SU-DHL-6 (cell line): ENCODE data around the gene AXIN1.

Source experiments
- H2AFZ ChIP-seq: fragments of 200-600 bp; sonication (generic); 2 replicates; pipeline ENCODE4 v1.6.1; 2014; ENCODE audit warnings: low read depth, mild to moderate bottlenecking, moderate library complexity, mixed read lengths, antibody characterized with exemption, low read length; ENCODE audit not compliant: severe bottlenecking
- H3F3A ChIP-seq: fragments of 200-600 bp; shearing (Covaris generic); 2 replicates; pipeline ENCODE4 v1.6.0; 2016; ENCODE audit warnings: antibody characterized with exemption, mild to moderate bottlenecking; ENCODE audit not compliant: insufficient read depth
- H3K27ac ChIP-seq: fragments of 200-600 bp; sonication (generic); 2 replicates; pipeline ENCODE4 v1.5.1; 2016; ENCODE audit warnings: low read depth, mild to moderate bottlenecking, low read length, moderate library complexity, mixed read lengths
- H3K27me3 ChIP-seq: fragments of 200-600 bp; sonication (generic), shearing (Covaris generic); 2 replicates; pipeline ENCODE4 v1.6.0; 2014; ENCODE audit warnings: mild to moderate bottlenecking, low read length
- H3K36me3 ChIP-seq: fragments of 200-600 bp; sonication (generic); 2 replicates; pipeline ENCODE4 v1.6.1; 2014; ENCODE audit warnings: mild to moderate bottlenecking, low read length, mixed read lengths
- H3K4me2 ChIP-seq: fragments of 300-600, 200-600 bp; shearing (Covaris generic), sonication (generic); 2 replicates; pipeline ENCODE4 v1.6.0; 2014; ENCODE audit warnings: low read length, low read depth, mild to moderate bottlenecking; ENCODE audit not compliant: poor library complexity, severe bottlenecking
- H3K4me3 ChIP-seq: fragments of 200-600 bp; sonication (generic); 2 replicates; pipeline ENCODE4 v1.5.1; 2014; ENCODE audit warnings: antibody characterized with exemption, low read length, mild to moderate bottlenecking, mixed read lengths; ENCODE audit not compliant: insufficient read depth, poor library complexity, severe bottlenecking
- H3K79me2 ChIP-seq: fragments of 200-600 bp; sonication (generic); 2 replicates; pipeline ENCODE4 v1.6.1; 2014; ENCODE audit warnings: mild to moderate bottlenecking, low read length, moderate library complexity; ENCODE audit not compliant: insufficient read depth
- H3K9ac ChIP-seq: fragments of 200-600 bp; sonication (generic); 2 replicates; pipeline ENCODE4 v1.7.0; 2014; ENCODE audit warnings: mild to moderate bottlenecking, low read length
- H3K9me2 ChIP-seq: fragments of 200-600 bp; sonication (generic); replicated peaks from 2 replicates; pipeline ENCODE4 v1.6.1; 2014; ENCODE audit warnings: low read length; ENCODE audit not compliant: insufficient read depth
- H3K9me3 ChIP-seq: fragments of 200-600 bp; sonication (generic); 2 replicates; pipeline ENCODE4 v1.6.1; 2014; ENCODE audit warnings: low read length, mixed read lengths; ENCODE audit not compliant: insufficient read depth
- H4K20me1 ChIP-seq: fragments of 200-600 bp; sonication (generic); 2 replicates; pipeline ENCODE4 v1.6.1; 2014; ENCODE audit warnings: low read depth, mild to moderate bottlenecking, antibody characterized with exemption, low read length, moderate library complexity, mixed read lengths
- EZH2phosphoT487 ChIP-seq: fragments of 200-600 bp; sonication (generic), shearing (Covaris generic); conservative IDR thresholded peaks from 2 replicates; pipeline ENCODE4 v1.6.1; 2018; ENCODE audit warnings: mild to moderate bottlenecking, antibody characterized with exemption, low read length, moderate library complexity, mixed read lengths
- TF ChIP-seq, protein P1 (sequence below): fragments of 200-600 bp; sonication (generic); IDR thresholded peaks from one replicate; pipeline ENCODE4 v1.5.1; 2017; ENCODE audit warnings: antibody characterized with exemption, mild to moderate bottlenecking, low read length, moderate library complexity; ENCODE audit not compliant: insufficient read depth, poor library complexity, severe bottlenecking

The AXIN1 gene

DNA sequence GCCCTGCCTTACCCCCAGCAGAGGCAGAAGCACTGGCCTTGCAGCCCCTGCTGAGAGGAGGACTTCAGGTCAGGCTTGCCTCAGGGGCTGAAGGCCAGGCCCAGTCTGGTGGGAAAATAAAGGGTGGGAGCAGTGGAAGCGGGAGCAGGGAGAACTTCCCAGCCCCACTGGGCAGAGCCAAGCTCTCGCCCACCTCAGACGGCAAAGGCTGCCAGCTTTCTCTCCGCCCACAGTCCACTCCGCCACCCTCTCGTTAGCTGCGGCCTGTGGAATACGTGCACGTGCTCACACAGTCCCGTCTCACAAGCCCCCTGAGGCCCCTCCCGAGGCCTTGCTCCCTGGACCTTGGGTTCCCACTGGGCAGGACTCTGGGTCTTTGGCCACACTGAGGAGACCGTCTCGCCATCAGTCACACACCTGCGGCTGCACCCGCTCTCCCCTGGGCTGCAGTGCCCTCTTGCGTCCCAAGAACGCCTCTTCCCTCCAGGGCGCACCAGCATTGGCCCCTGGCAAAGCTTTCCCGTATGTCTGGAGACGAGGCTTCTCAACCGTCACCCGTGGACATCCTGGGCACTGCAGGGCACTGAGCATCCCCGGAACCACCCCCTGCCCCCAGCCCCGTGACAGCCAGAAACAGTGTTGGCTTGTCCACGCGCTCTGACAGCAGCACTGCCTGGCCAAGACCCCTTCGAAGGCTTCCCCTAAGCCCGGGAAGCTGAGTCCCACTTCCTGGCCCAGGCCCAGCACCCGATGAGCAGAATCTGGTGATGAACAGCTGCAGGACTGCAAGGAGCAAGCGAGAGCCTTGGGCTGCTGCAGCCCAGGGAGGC, 9.6 kb upstream of the AXIN1 start:
- Histone ChIP-seq H2AFZ (no peak overlapping the region), H3K9me2 (no peaks in the 10 kb centered on the region)

DNA sequence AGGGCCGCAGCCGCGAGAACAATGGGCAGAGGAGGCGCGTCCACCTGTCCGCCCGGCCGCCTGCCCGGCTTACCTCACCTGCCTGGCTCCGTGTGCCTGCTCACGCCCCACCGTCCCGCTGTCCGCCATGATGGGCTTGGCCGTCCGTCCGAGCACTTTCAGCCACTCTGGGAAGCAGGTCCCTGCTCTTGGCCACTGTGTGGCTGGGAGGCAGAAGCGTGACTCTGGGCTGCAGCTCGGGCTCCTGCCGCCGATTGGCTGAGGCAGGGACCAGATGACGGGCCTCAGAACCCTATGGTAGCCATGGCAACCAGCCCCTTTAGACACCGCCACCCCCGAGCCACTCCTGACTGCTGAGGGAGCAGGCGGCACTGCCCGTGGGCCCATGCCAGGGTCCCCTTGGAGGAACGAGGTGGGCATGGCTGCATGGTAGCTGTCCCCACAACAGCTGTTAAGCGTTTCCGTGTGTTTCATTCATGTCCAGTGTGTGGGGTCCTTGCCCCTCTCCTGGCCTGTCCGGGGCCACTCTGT, 8.9 kb upstream of the AXIN1 start:
- H3K9me2 ChIP-seq, result no peaks in the 10 kb centered on the region
- H3K27ac ChIP-seq, result no peak overlapping the region
- H3K4me2 ChIP-seq, result no peak overlapping the region
- H3K9me3 ChIP-seq, result no peaks in the 10 kb centered on the region
- no peaks in the 10 kb centered on the region for H4K20me1 ChIP-seq
- H3K79me2 ChIP-seq, result no peaks in the 10 kb centered on the region
- H3K27me3 ChIP-seq, result no peaks in the 10 kb centered on the region
- H3K4me3 ChIP-seq, result no peak overlapping the region
- no peak for TF ChIP-seq EZH2phosphoT487
- TF ChIP-seq, protein P1, sequence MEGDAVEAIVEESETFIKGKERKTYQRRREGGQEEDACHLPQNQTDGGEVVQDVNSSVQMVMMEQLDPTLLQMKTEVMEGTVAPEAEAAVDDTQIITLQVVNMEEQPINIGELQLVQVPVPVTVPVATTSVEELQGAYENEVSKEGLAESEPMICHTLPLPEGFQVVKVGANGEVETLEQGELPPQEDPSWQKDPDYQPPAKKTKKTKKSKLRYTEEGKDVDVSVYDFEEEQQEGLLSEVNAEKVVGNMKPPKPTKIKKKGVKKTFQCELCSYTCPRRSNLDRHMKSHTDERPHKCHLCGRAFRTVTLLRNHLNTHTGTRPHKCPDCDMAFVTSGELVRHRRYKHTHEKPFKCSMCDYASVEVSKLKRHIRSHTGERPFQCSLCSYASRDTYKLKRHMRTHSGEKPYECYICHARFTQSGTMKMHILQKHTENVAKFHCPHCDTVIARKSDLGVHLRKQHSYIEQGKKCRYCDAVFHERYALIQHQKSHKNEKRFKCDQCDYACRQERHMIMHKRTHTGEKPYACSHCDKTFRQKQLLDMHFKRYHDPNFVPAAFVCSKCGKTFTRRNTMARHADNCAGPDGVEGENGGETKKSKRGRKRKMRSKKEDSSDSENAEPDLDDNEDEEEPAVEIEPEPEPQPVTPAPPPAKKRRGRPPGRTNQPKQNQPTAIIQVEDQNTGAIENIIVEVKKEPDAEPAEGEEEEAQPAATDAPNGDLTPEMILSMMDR, result no peak
- H3F3A ChIP-seq, result no peaks in the 10 kb centered on the region
- H3K36me3 ChIP-seq, result no peaks in the 10 kb centered on the region
- H2AFZ ChIP-seq, result no peak overlapping the region
- no peak overlapping the region for H3K9ac ChIP-seq

More for the DNA sequence above, 9.6 kb upstream of the AXIN1 start:
- no peaks in the 10 kb centered on the region for H3K79me2 ChIP-seq
- no peaks in the 10 kb centered on the region for H3F3A ChIP-seq
- no peak overlapping the region for H3K9ac ChIP-seq
- TF ChIP-seq EZH2phosphoT487, result no peak
- TF ChIP-seq, protein P1, result peak; percentile 62
- H3K4me3 ChIP-seq, result no peak overlapping the region
- no peaks in the 10 kb centered on the region for H4K20me1 ChIP-seq
- H3K9me3 ChIP-seq, result no peaks in the 10 kb centered on the region
- H3K36me3 ChIP-seq, result no peaks in the 10 kb centered on the region
- H3K27me3 ChIP-seq, result no peaks in the 10 kb centered on the region
- H3K4me2 ChIP-seq, result peak overlapping the region; percentile 24
- H3K27ac ChIP-seq, result no peak overlapping the region

DNA sequence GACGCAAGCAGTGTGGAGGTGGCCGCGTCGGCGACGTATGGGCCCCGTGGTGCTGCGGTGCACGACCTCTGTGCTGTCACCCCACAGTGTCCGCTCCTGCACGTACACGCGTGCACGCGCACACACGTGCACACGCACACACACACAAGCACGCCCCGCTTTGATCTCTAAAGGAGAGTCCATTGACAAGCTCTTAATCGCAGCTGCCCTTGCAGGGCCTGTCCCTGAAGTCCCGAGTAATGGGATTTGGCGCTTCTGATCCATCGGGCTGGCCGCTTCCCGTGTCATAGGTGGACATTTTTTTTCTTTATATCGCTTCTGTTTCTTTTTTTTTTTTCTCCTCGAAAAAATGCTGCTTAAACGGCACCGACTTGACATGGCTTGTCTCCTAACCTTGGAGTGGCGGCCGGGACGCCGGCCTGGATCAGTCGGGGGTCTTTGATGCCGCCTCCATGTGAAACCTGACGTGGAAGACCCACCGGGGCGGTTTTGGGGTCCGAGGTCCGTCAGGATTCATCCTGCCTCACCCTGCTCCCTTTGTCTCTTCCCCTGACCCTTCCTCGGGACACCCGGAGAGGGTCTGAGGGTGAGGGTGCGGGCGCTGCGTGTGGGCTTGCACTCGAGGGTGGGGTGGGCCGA, 8.3 kb upstream of the AXIN1 start:
- H3K36me3 ChIP-seq, result no peaks in the 10 kb centered on the region
- no peak overlapping the region for H3K27ac ChIP-seq
- no peak overlapping the region for H2AFZ ChIP-seq
- no peak overlapping the region for H3K4me2 ChIP-seq
- TF ChIP-seq, protein P1, result no peak
- no peak for TF ChIP-seq EZH2phosphoT487
- H3K4me3 ChIP-seq, result no peak overlapping the region
- H4K20me1 ChIP-seq, result no peaks in the 10 kb centered on the region
- H3K27me3 ChIP-seq, result no peaks in the 10 kb centered on the region
- H3K79me2 ChIP-seq, result no peaks in the 10 kb centered on the region
- no peak overlapping the region for H3K9ac ChIP-seq
- H3K9me2 ChIP-seq, result no peaks in the 10 kb centered on the region
- no peaks in the 10 kb centered on the region for H3K9me3 ChIP-seq
- no peaks in the 10 kb centered on the region for H3F3A ChIP-seq
